Left ventricle myocardium inferior (tissue), 1 donor: ENCODE results near the gene ANO9. TPM values are rescaled to one million over a fixed set of nuclear protein-coding genes. Genes with fewer than 3 reads are reported as not detected.
A peak's percentile ranks its signal among the peaks of the same experiment; 100 is the strongest.

Experiments
- DNase-seq: peaks from one replicate; pipeline ENCODE4 v3.0.0-alpha.2; 2020
- H3K27ac ChIP-seq: fragments of 200-600 bp; replicated peaks from 2 replicates; pipeline ENCODE4 v1.8.0; 2021
- H3K27me3 ChIP-seq: fragments of 200-600 bp; 2 replicates; pipeline ENCODE4 v1.8.0; 2021; ENCODE audit warnings: low read depth
- H3K36me3 ChIP-seq: fragments of 200-600 bp; 2 replicates; pipeline ENCODE4 v1.8.0; 2021
- H3K4me1 ChIP-seq: fragments of 200-600 bp; 2 replicates; pipeline ENCODE4 v1.8.0; 2021
- H3K4me3 ChIP-seq: fragments of 200-600 bp; 2 replicates; pipeline ENCODE4 v1.8.0; 2021; ENCODE audit warnings: mild to moderate bottlenecking, moderate library complexity
- H3K9me3 ChIP-seq: fragments of 200-600 bp; replicated peaks from 2 replicates; pipeline ENCODE4 v1.8.0; 2021
- intact Hi-C: fragments of 100-400 bp; cut with micrococcal nuclease; formaldehyde crosslinking; loops from one replicate; pipeline ENCODE4 v1.11.0; 2022
- total RNA-seq: library from RNA; stranded (reverse); fragmentation: NEBNext Ultra II Directional; extraction: Animal tissue kit (Norgen Biotek cat#: 25700); gene quantifications from one replicate; pipeline ENCODE4 v1.2.1, GENCODE V29; 2021
- TF ChIP-seq, protein P1 (sequence below): fragments of 200-600 bp; IDR thresholded peaks from 2 replicates; pipeline ENCODE4 v1.8.0; 2021; ENCODE audit warnings: antibody characterized with exemption, mild to moderate bottlenecking, borderline replicate concordance
- donor health status: DM: no; HTN: yes; CAD: no; lungs with severe emphysema.

The ANO9 gene
- total RNA-seq, 1 donor from 2014 or later: 0.11 TPM

DNA sequence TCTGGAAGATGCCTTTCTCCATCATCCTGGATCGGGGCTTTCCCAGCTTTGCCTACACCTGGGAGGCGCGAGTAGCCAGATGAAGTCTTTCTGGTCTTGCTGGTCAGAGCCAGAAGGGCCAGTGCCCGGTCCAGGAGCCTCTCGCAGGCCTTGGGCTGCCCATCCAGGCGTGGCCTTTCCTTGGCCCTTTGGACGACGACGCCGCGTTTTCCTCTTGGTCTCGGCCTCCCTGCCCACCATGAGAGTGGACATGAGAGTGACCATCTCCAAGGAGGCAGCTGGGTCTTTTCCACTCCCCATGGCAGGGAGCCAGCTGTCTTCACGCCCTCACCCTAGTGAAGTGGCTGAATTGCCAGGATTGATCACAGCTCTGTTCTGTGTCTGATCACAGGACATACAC lies 11.8 kb upstream of the ANO9 start:
- Histone ChIP-seq H3K27me3 (no peaks in the 10 kb centered on the region), H3K4me3 (no peak overlapping the region), H3K27ac (no peak overlapping the region), H3K9me3 (no peaks in the 10 kb centered on the region), H3K4me1 (peaks cover 54% of the 10 kb centered on the region), H3K36me3 (peaks cover 26% of the 10 kb centered on the region)
- DNase-seq: no peak
- intact Hi-C loops: no loop called here
- TF ChIP-seq, protein P1, sequence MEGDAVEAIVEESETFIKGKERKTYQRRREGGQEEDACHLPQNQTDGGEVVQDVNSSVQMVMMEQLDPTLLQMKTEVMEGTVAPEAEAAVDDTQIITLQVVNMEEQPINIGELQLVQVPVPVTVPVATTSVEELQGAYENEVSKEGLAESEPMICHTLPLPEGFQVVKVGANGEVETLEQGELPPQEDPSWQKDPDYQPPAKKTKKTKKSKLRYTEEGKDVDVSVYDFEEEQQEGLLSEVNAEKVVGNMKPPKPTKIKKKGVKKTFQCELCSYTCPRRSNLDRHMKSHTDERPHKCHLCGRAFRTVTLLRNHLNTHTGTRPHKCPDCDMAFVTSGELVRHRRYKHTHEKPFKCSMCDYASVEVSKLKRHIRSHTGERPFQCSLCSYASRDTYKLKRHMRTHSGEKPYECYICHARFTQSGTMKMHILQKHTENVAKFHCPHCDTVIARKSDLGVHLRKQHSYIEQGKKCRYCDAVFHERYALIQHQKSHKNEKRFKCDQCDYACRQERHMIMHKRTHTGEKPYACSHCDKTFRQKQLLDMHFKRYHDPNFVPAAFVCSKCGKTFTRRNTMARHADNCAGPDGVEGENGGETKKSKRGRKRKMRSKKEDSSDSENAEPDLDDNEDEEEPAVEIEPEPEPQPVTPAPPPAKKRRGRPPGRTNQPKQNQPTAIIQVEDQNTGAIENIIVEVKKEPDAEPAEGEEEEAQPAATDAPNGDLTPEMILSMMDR: no peak

DNA sequence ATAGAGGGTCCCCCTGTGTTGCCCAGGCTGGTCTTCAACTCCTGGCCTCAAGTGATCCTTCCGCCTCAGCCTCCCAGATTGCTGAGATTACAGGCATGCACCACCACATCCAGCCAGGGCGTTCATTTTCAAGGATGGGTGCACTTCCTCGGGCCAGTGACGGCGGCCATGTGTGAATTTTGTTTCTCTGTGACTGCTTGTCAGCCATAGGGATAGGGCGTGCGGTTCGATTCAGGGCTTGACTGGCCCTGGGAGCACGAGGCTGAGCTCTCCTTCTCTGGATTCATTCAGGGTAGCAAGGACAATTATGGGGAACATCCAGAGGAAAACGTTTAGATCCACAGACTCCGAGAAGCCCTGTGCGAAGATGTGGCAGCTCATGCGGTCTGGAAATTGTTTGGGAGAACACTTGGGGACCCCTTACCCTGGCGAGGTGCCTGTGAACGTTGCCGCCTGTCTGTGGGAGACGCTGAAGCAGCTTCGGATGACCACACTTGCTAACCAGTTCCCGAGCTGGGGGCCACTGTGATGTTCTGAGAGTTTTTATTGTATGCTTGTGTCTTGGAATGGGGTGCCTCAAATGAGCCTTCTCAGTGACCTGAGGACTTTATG lies 11.2 kb upstream of the ANO9 start:
- no peak for DNase-seq
- H3K27me3 ChIP-seq: no peaks in the 10 kb centered on the region
- H3K27ac ChIP-seq: no peak overlapping the region
- TF ChIP-seq, protein P1: no peak
- no peaks in the 10 kb centered on the region for H3K9me3 ChIP-seq
- intact Hi-C loops: no loop called here
- H3K4me1 ChIP-seq: peaks cover 60% of the 10 kb centered on the region
- peaks cover 26% of the 10 kb centered on the region for H3K36me3 ChIP-seq
- H3K4me3 ChIP-seq: no peak overlapping the region

DNA sequence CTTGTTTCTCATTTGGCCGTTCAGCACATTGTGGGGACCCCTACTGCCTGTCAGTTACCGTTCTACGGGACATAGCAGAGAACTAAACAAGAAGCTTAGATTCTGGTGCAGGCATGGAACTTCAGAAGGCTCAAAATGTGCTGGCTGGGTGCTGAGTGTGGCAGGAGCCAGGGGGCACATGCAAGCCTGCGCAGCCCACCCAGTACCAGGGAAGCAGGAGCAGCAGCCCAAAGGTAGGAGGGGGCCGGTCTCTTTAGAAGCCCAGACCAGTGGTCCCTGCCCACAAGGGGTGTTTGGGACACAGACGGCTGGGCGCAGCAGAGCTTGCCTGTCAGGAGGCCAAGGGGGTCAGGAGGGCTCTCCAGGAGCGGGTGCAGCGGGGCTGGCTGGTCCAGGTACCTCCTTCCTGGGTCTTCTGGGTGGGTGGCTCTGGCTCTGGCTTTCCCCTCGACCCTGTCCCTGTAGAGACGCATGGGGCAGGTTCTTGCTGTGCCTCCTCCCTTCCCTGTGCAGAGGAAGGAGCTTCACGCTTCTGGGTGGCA lies 10.5 kb upstream of the ANO9 start:
- Histone ChIP-seq H3K27ac (no peak overlapping the region), H3K36me3 (peaks cover 26% of the 10 kb centered on the region), H3K27me3 (no peaks in the 10 kb centered on the region), H3K4me1 (peaks cover 64% of the 10 kb centered on the region), H3K4me3 (peak overlapping the region; percentile 98), H3K9me3 (no peaks in the 10 kb centered on the region)
- TF ChIP-seq, protein P1: no peak
- DNase-seq: no peak
- intact Hi-C loops: no loop called here

DNA sequence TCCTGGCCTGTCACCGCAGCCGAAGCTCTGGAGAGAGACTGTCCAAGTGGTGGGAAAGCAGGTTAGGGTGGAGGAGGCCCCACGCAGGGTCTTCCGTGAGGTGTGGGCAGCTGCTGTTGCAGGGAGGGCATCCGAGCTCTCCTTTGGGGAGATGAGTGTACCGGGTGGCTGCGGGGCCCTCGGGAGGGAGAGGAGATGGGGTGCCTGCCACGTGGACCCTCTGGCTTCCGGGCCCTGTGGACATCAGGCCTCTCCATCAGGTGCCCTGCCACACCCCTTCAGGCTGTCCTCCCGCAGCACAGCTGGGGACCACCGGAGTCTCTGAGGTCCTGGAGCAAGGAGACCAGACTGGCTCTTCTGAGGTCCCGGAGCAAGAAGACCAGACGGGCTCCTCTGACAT lies 9.9 kb upstream of the ANO9 start:
- peaks cover 64% of the 10 kb centered on the region for H3K4me1 ChIP-seq
- H3K36me3 ChIP-seq: peaks cover 26% of the 10 kb centered on the region
- intact Hi-C loops: no loop called here
- peak overlapping the region; percentile 98 for H3K4me3 ChIP-seq
- no peak for DNase-seq
- no peaks in the 10 kb centered on the region for H3K9me3 ChIP-seq
- no peaks in the 10 kb centered on the region for H3K27me3 ChIP-seq
- TF ChIP-seq, protein P1: no peak
- peak overlapping the region; percentile 94 for H3K27ac ChIP-seq

DNA sequence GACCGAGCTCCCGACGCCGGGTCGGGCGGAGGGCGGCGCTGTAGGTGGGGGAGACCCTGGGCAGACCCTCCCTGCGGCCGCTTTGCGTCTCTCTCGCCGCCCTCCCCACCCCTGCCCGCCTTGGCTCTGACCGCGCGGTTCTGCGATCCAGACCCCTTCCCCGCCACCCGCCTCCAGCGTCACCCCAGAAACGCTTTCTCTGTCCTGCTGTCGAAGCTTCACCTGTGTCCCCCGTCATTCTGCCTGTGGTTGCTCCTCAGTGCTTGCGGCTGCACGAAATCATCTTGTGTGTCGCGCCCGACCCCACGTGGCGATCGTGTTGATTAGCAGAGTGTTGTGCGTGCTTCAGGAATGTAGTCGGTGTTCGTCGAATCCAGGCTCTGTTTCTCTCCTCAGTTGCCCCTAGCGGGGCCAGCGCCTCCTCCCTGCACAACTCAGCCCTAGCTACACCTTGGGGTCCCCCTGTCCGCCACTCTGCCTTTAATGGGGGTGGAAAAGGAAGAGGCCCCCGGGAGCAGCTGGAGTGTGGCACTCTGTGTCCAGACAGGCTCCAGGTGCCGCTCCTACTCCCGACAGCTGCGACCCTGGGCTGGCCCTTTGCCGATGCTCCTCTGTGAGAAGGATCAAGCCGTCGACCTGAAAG lies 9.1 kb upstream of the ANO9 start:
- H3K4me1 ChIP-seq: peaks cover 57% of the 10 kb centered on the region
- no peaks in the 10 kb centered on the region for H3K27me3 ChIP-seq
- peak overlapping the region; percentile 94 for H3K27ac ChIP-seq
- intact Hi-C loops: no loop called here
- peak overlapping the region; percentile 98 for H3K4me3 ChIP-seq
- TF ChIP-seq, protein P1: no peak
- no peaks in the 10 kb centered on the region for H3K9me3 ChIP-seq
- DNase-seq: peak; percentile 47
- H3K36me3 ChIP-seq: peaks cover 26% of the 10 kb centered on the region
